Measurements from ENCODE around the gene PDXK. TPM values are rescaled to one million over a fixed set of nuclear protein-coding genes. Genes with fewer than 3 reads are reported as not detected.
A peak's percentile ranks its signal among the peaks of the same experiment; 100 is the strongest.

PDXK gene
- total and polyA plus RNA-seq, 9 of the 15 experiments (the other 6 are each of a cell fraction or from before 2014, with no cell fraction given) = 5.6 to 162 (median 76.5) TPM

GRCh38 chr21:43789276-43790009 is 70.5 kb downstream of the PDXK start, which contains the start of gene RRP1 (continued):
- TF ChIP-seq ZNF146 (CRISPR knock-in tag; IDR thresholded peaks at IDR 0.05; ENCODE audit: unreplicated experiment) = no peak
- no peak for TF ChIP-seq RBM25 (IDR thresholded peaks at IDR 0.05; ENCODE audit: low read depth, low read length, severe bottlenecking)
- no peak for TF ChIP-seq PTTG1 (tag; IDR thresholded peaks at IDR 0.05; ENCODE audit: low read depth)
- TF ChIP-seq PHF21A (IDR thresholded peaks at IDR 0.05; ENCODE audit: borderline replicate concordance, low read depth) = no peak
- TF ChIP-seq ZNF589 (CRISPR knock-in tag; IDR thresholded peaks at IDR 0.05; ENCODE audit: low read depth) = peak; percentile 65; the same call in 1 of the 2 replicates
- no peak for TF ChIP-seq E2F5 (CRISPR knock-in tag; IDR thresholded peaks at IDR 0.05)
- TF ChIP-seq BCL6 (CRISPR knock-in tag; IDR thresholded peaks at IDR 0.05) = no peak
- no peak for TF ChIP-seq MAFF (IDR thresholded peaks at IDR 0.05; ENCODE audit: low read length)
- TF ChIP-seq ZNF184 (CRISPR knock-in tag; IDR thresholded peaks at IDR 0.05) = no peak
- no peak for TF ChIP-seq SRSF3 (IDR thresholded peaks at IDR 0.05; ENCODE audit: insufficient read depth, low read length)
- TF ChIP-seq ZBTB40 (IDR thresholded peaks at IDR 0.05) = peak; percentile 27; the same call in 1 of the 2 replicates
- no peak for TF ChIP-seq ZBTB40 (CRISPR knock-in tag; IDR thresholded peaks at IDR 0.05)
- TF ChIP-seq CREB5 (CRISPR knock-in tag; IDR thresholded peaks at IDR 0.05) = no peak
- TF ChIP-seq SAFB (IDR thresholded peaks at IDR 0.05; ENCODE audit: borderline replicate concordance, low read depth, low read length) = 0 out of 2 replicates have a peak, but pooled peaks have one; percentile 37
- no peak for TF ChIP-seq BRF2 (IDR thresholded peaks at IDR 0.05; ENCODE audit: borderline replicate concordance, insufficient read depth, insufficient read length)
- no peak for TF ChIP-seq ZNF830 (CRISPR knock-in tag; IDR thresholded peaks at IDR 0.05)

All from K562 (cell line).